ENCODE measurements around the gene TBC1D24. TPM values are rescaled to one million over a fixed set of nuclear protein-coding genes. Genes with fewer than 3 reads are reported as not detected.
"Not testable (repeated sequence)": the region's sequence is repeated elsewhere in the genome, so short reads cannot be mapped to it uniquely, and the experiment has no call there.

TBC1D24 gene
- total RNA-seq, 1 donor from 2014 or later: 19.6 TPM

GRCh38 chr16:2535625-2536013, 60.7 kb downstream of the TBC1D24 start:
- intact Hi-C loops (cut with micrococcal nuclease): loop anchor here (2.0 to 10.0 kb wide), 4 partner anchors 23 to 869 kb away; partner anchors contain the start of genes ATP6V0C, NUBP2, SPSB3 and ZNF174
- H3K36me3 Mint-ChIP-seq (ENCODE audit: low read depth): peaks cover 4% of the 10 kb centered on the region
- H3K4me1 Mint-ChIP-seq (ENCODE audit: low read depth): peaks cover 33% of the 10 kb centered on the region
- no peaks in the 10 kb centered on the region for H3K27me3 Mint-ChIP-seq (ENCODE audit: insufficient read depth)
- no peaks in the 10 kb centered on the region for H3K9me3 Mint-ChIP-seq
- DNase-seq (ENCODE audit: low spot score): no peak
- no peak overlapping the region for H3K27ac Mint-ChIP-seq
- H3K4me3 Mint-ChIP-seq: no peak overlapping the region

GRCh38 chr16:2537451-2538379, 62.8 kb downstream of the TBC1D24 start, which contains the start of gene PDPK1:
PDPK1 (plus strand) TSS chr16:2538021; CDS start chr16:2538113, 92 bp downstream.
- H3K4me1 Mint-ChIP-seq (ENCODE audit: low read depth): peaks cover 37% of the 10 kb centered on the region
- peak within 1 kb of the TSS; percentile 88 for H3K4me3 Mint-ChIP-seq
- intact Hi-C loops (cut with micrococcal nuclease): loop anchor here (2.0 to 10.0 kb wide), 4 partner anchors 25 to 867 kb away; partner anchors contain the start of genes ATP6V0C, NUBP2, SPSB3 and ZNF174
- peak; percentile 95 for DNase-seq (ENCODE audit: low spot score)
- H3K9me3 Mint-ChIP-seq: no peaks in the 10 kb centered on the region
- peaks cover 8% of the 10 kb centered on the region for H3K36me3 Mint-ChIP-seq (ENCODE audit: low read depth)
- peak within 1 kb of the TSS; percentile 88 for H3K27ac Mint-ChIP-seq
- H3K27me3 Mint-ChIP-seq (ENCODE audit: insufficient read depth): no peaks in the 10 kb centered on the region

- Mint-ChIP-seq H3K27ac (peak overlapping the region; percentile 41), H3K4me1 (ENCODE audit: low read depth) (peaks cover 33% of the 10 kb centered on the region), H3K4me3 (peak overlapping the region; percentile 88)
- not testable (repeated sequence) for H3K36me3 Mint-ChIP-seq (ENCODE audit: low read depth); H3K27me3 Mint-ChIP-seq (ENCODE audit: insufficient read depth); DNase-seq (ENCODE audit: low spot score); H3K9me3 Mint-ChIP-seq
- intact Hi-C loops (cut with micrococcal nuclease): loop anchor here (10.0 kb wide), 2 partner anchors 755 to 865 kb away; partner anchors contain the start of genes NUBP2, SPSB3, ZNF174 and ZSCAN32
Observed at GRCh38 chr16:2539192-2539844, 64.4 kb downstream of the TBC1D24 start.

GRCh38 chr16:2539845-2540458, 65.0 kb downstream of the TBC1D24 start:
- peak overlapping the region; percentile 88 for H3K4me3 Mint-ChIP-seq
- not testable (repeated sequence) for H3K9me3 Mint-ChIP-seq; H3K27me3 Mint-ChIP-seq (ENCODE audit: insufficient read depth); H3K27ac Mint-ChIP-seq; DNase-seq (ENCODE audit: low spot score); H3K36me3 Mint-ChIP-seq (ENCODE audit: low read depth)
- intact Hi-C loops (cut with micrococcal nuclease): loop anchor here (10.0 kb wide), 2 partner anchors 755 to 865 kb away; partner anchors contain the start of genes NUBP2, SPSB3, ZNF174 and ZSCAN32
- peaks cover 33% of the 10 kb centered on the region for H3K4me1 Mint-ChIP-seq (ENCODE audit: low read depth)

- H3K9me3 Mint-ChIP-seq; intact Hi-C loops (cut with micrococcal nuclease); H3K4me3 Mint-ChIP-seq; DNase-seq (ENCODE audit: low spot score); H3K27me3 Mint-ChIP-seq (ENCODE audit: insufficient read depth): not testable (repeated sequence)
- H3K27ac Mint-ChIP-seq: peak overlapping the region; percentile 76
- H3K4me1 Mint-ChIP-seq (ENCODE audit: low read depth): peaks cover 33% of the 10 kb centered on the region
- H3K36me3 Mint-ChIP-seq (ENCODE audit: low read depth): peaks cover 11% of the 10 kb centered on the region
Observed at GRCh38 chr16:2540912-2541311, 66.0 kb downstream of the TBC1D24 start.

GRCh38 chr16:2541409-2541808, 66.5 kb downstream of the TBC1D24 start:
- H3K27me3 Mint-ChIP-seq (ENCODE audit: insufficient read depth); DNase-seq (ENCODE audit: low spot score); H3K9me3 Mint-ChIP-seq; H3K27ac Mint-ChIP-seq; H3K4me3 Mint-ChIP-seq; intact Hi-C loops (cut with micrococcal nuclease): not testable (repeated sequence)
- peaks cover 11% of the 10 kb centered on the region for H3K36me3 Mint-ChIP-seq (ENCODE audit: low read depth)
- H3K4me1 Mint-ChIP-seq (ENCODE audit: low read depth): peaks cover 33% of the 10 kb centered on the region

GRCh38 chr16:2543771-2544170, 68.8 kb downstream of the TBC1D24 start:
- H3K4me1 Mint-ChIP-seq (ENCODE audit: low read depth): peaks cover 25% of the 10 kb centered on the region
- DNase-seq (ENCODE audit: low spot score); H3K9me3 Mint-ChIP-seq; H3K36me3 Mint-ChIP-seq (ENCODE audit: low read depth); H3K27ac Mint-ChIP-seq; intact Hi-C loops (cut with micrococcal nuclease); H3K4me3 Mint-ChIP-seq; H3K27me3 Mint-ChIP-seq (ENCODE audit: insufficient read depth): not testable (repeated sequence)

- H3K4me3 Mint-ChIP-seq; H3K4me1 Mint-ChIP-seq (ENCODE audit: low read depth); intact Hi-C loops (cut with micrococcal nuclease); H3K27me3 Mint-ChIP-seq (ENCODE audit: insufficient read depth); H3K9me3 Mint-ChIP-seq; H3K36me3 Mint-ChIP-seq (ENCODE audit: low read depth); DNase-seq (ENCODE audit: low spot score); H3K27ac Mint-ChIP-seq: not testable (repeated sequence)
Observed at GRCh38 chr16:2550283-2550878, 75.5 kb downstream of the TBC1D24 start.

GRCh38 chr16:2551420-2551889, 76.5 kb downstream of the TBC1D24 start:
- H3K27ac Mint-ChIP-seq; H3K27me3 Mint-ChIP-seq (ENCODE audit: insufficient read depth); H3K9me3 Mint-ChIP-seq; intact Hi-C loops (cut with micrococcal nuclease); H3K4me3 Mint-ChIP-seq; H3K4me1 Mint-ChIP-seq (ENCODE audit: low read depth); DNase-seq (ENCODE audit: low spot score); H3K36me3 Mint-ChIP-seq (ENCODE audit: low read depth): not testable (repeated sequence)

- H3K4me1 Mint-ChIP-seq (ENCODE audit: low read depth); H3K27ac Mint-ChIP-seq; DNase-seq (ENCODE audit: low spot score); H3K9me3 Mint-ChIP-seq; H3K36me3 Mint-ChIP-seq (ENCODE audit: low read depth); intact Hi-C loops (cut with micrococcal nuclease); H3K4me3 Mint-ChIP-seq; H3K27me3 Mint-ChIP-seq (ENCODE audit: insufficient read depth): not testable (repeated sequence)
Observed at GRCh38 chr16:2554709-2555425, 79.9 kb downstream of the TBC1D24 start.

Data from activated T-helper 1 cell treated with anti-CD3 and anti-CD28 coated beads, Interleukin-12 subunit alpha, Interleukin-12 subunit beta, Interleukin-2, Interleukin-4 antibody, amounts not matched to agents 30 ng/mL and 10 ng/mL and 1 ng/mL, durations not matched to agents 14 hours and 24 hours and 36 hours (primary cell).